Fibroblast of lung (primary cell): ENCODE results near the gene CPN2. TPM values are rescaled to one million over a fixed set of nuclear protein-coding genes. Genes with fewer than 3 reads are reported as not detected.

Experiments
- DNase-seq, 2 donors: peaks; one replicate each; pipeline versions ENCODE4 v3.0.0 to v3.0.0-alpha.2; 2010; ENCODE audit warnings: low read depth in 2 of 2
- H2AFZ ChIP-seq: 2 replicates; pipeline ENCODE4 v1.5.1; 2012; ENCODE audit warnings: low read length, control low read depth, inconsistent platforms
- H3K27ac ChIP-seq: 2 replicates; pipeline ENCODE4 v1.5.1; 2011; ENCODE audit warnings: low read length, control low read depth; ENCODE audit not compliant: insufficient read depth
- H3K27me3 ChIP-seq: 2 replicates; pipeline ENCODE4 v1.5.1; 2011; ENCODE audit warnings: mild to moderate bottlenecking, low read length; ENCODE audit not compliant: control insufficient read depth, insufficient read depth
- H3K36me3 ChIP-seq: 2 replicates; pipeline ENCODE4 v1.5.1; 2011; ENCODE audit warnings: low read length; ENCODE audit not compliant: control insufficient read depth, insufficient read depth
- H3K4me1 ChIP-seq: 2 replicates; pipeline ENCODE4 v1.5.1; 2011; ENCODE audit warnings: low read length; ENCODE audit not compliant: control insufficient read depth, insufficient read depth; ENCODE audit errors: extremely low read depth
- H3K4me2 ChIP-seq: 2 replicates; pipeline ENCODE4 v1.5.1; 2011; ENCODE audit warnings: low read length, control low read depth; ENCODE audit not compliant: insufficient read depth; ENCODE audit errors: extremely low read depth
- H3K4me3 ChIP-seq, 4 experiments: fragments of 200-600 bp in 1 of 4; sonication (generic) in 1 of 4; replicated peaks in 1 of 4; 2 replicates each; pipeline ENCODE4 v1.5.1; 2011 to 2016; ENCODE audit warnings: low read length in 4 of 4, low read depth in 3 of 4, mild to moderate bottlenecking in 3 of 4, control low read depth in 2 of 4, inconsistent platforms in 1 of 4, mixed read lengths in 1 of 4; ENCODE audit not compliant: insufficient read depth in 1 of 4; ENCODE audit errors: control extremely low read depth in 1 of 4
- H3K79me2 ChIP-seq: 2 replicates; pipeline ENCODE4 v1.5.1; 2012; ENCODE audit warnings: mild to moderate bottlenecking, low read length, inconsistent platforms; ENCODE audit not compliant: control insufficient read depth, insufficient read depth
- H3K9ac ChIP-seq: 2 replicates; pipeline ENCODE4 v1.5.1; 2011; ENCODE audit warnings: mild to moderate bottlenecking, low read length, control low read depth; ENCODE audit not compliant: insufficient read depth
- H3K9me3 ChIP-seq: 2 replicates; pipeline ENCODE4 v1.5.1; 2012; ENCODE audit warnings: low read depth, low read length; ENCODE audit not compliant: control insufficient read depth, insufficient read depth
- H4K20me1 ChIP-seq: 2 replicates; pipeline ENCODE4 v1.5.1; 2011; ENCODE audit warnings: low read length; ENCODE audit not compliant: control insufficient read depth, insufficient read depth; ENCODE audit errors: extremely low read depth
- CTCF ChIP-seq, 2 donors: IDR thresholded peaks in 1 of 2; conservative IDR thresholded peaks in 1 of 2; 1 replicate in 1 of 2; 2 replicates in 1 of 2; pipeline ENCODE4 v1.5.1; 2011 to 2012; ENCODE audit warnings: low read length in 2 of 2, control low read depth in 1 of 2, inconsistent platforms in 1 of 2, low read depth in 1 of 2, mild to moderate bottlenecking in 1 of 2
- EZH2 ChIP-seq: IDR thresholded peaks from 2 replicates; pipeline ENCODE4 v1.5.1; 2012; ENCODE audit warnings: low read length, control low read depth, mild to moderate bottlenecking; ENCODE audit errors: missing control alignments
- polyA plus RNA-seq, 2 donors: library from polyadenylated mRNA; depleted of rRNA in 1 of 2; stranded (reverse) in 1 of 2; unstranded in 1 of 2; fragments of >200 nt; gene quantifications; 2 replicates each; pipeline ENCODE4 v1.2.1, GENCODE V29; 2011 to 2012; ENCODE audit warnings: missing spikeins in 1 of 2
- total RNA-seq: library from RNA; depleted of rRNA; stranded (reverse); fragments of >200 nt; gene quantifications from 2 replicates; pipeline ENCODE4 v1.2.1, GENCODE V29; 2014

The CPN2 gene
- total and polyA plus RNA-seq, 2 donors (not counting 1 experiment from before 2014, with no cell fraction given) = not detected

- H3K36me3 ChIP-seq = no peaks in the 10 kb centered on the region
- no peak overlapping the region for H3K27ac ChIP-seq
- no peak for TF ChIP-seq CTCF (conservative IDR thresholded peaks at IDR 0.05 in 1 of 2, IDR thresholded peaks at IDR 0.05 in 1 of 2; ENCODE audit: low read depth in 1 of 2, low read length in 2 of 2)
- TF ChIP-seq EZH2 = no peak
- no peaks in the 10 kb centered on the region for H3K79me2 ChIP-seq
- no peaks in the 10 kb centered on the region for H3K9me3 ChIP-seq
- no peak overlapping the region for H3K4me3 ChIP-seq
- H3K9ac ChIP-seq = no peak overlapping the region
- DNase-seq = no peak
- peaks cover 7% of the 10 kb centered on the region for H3K27me3 ChIP-seq
- no peak overlapping the region for H3K4me2 ChIP-seq
- H4K20me1 ChIP-seq = no peaks in the 10 kb centered on the region
- no peak overlapping the region for H2AFZ ChIP-seq
- H3K4me1 ChIP-seq = no peaks in the 10 kb centered on the region
Observed at GRCh38 chr3:194374935-194375334, 23.8 kb upstream of the CPN2 start.

GRCh38 chr3:194373899-194374298 lies 22.8 kb upstream of the CPN2 start:
- no peaks in the 10 kb centered on the region for H3K9me3 ChIP-seq
- no peak overlapping the region for H3K4me2 ChIP-seq
- H4K20me1 ChIP-seq = no peaks in the 10 kb centered on the region
- no peak overlapping the region for H3K27ac ChIP-seq
- H2AFZ ChIP-seq = no peak overlapping the region
- H3K79me2 ChIP-seq = no peaks in the 10 kb centered on the region
- H3K4me3 ChIP-seq = no peak overlapping the region
- H3K27me3 ChIP-seq = peaks cover 4% of the 10 kb centered on the region
- no peaks in the 10 kb centered on the region for H3K36me3 ChIP-seq
- peaks cover 7% of the 10 kb centered on the region for H3K4me1 ChIP-seq
- no peak for DNase-seq
- H3K9ac ChIP-seq = no peak overlapping the region
- no peak for TF ChIP-seq EZH2
- TF ChIP-seq CTCF (conservative IDR thresholded peaks at IDR 0.05 in 1 of 2, IDR thresholded peaks at IDR 0.05 in 1 of 2; ENCODE audit: low read depth in 1 of 2, low read length in 2 of 2) = no peak

- Histone ChIP-seq H4K20me1 (no peaks in the 10 kb centered on the region), H3K4me3 (no peak overlapping the region), H3K27ac (no peak overlapping the region), H3K9me3 (no peaks in the 10 kb centered on the region), H3K79me2 (no peaks in the 10 kb centered on the region), H3K4me2 (no peak overlapping the region), H2AFZ (no peak overlapping the region), H3K27me3 (peaks cover 4% of the 10 kb centered on the region), H3K36me3 (no peaks in the 10 kb centered on the region), H3K4me1 (peaks cover 11% of the 10 kb centered on the region), H3K9ac (no peak overlapping the region)
- DNase-seq = no peak
- TF ChIP-seq CTCF (conservative IDR thresholded peaks at IDR 0.05 in 1 of 2, IDR thresholded peaks at IDR 0.05 in 1 of 2; ENCODE audit: low read depth in 1 of 2, low read length in 2 of 2) (no peak), EZH2 (no peak)
Observed at GRCh38 chr3:194373028-194373427, 21.9 kb upstream of the CPN2 start.
